Superior temporal gyrus (tissue), 1 donor: ENCODE measurements around the gene TMEM33.

Source experiments
- DNase-seq: peaks from one replicate; pipeline ENCODE4 v3.0.0-alpha.2; 2016; ENCODE audit errors: extremely low spot score

Gene TMEM33

GRCh38 chr4:41994461-41994985 is 59.3 kb downstream of the TMEM33 start:
- DNase-seq: no peak

- no peak for DNase-seq
These were observed 62.8 kb downstream of the TMEM33 start for GRCh38 chr4:41998019-41998418.

GRCh38 chr4:41999321-41999720 is 64.1 kb downstream of the TMEM33 start:
- DNase-seq: no peak

- DNase-seq: no peak
These were observed 73.0 kb downstream of the TMEM33 start for GRCh38 chr4:42008011-42008786.
